ENCODE results near the gene BCL6. TPM values are rescaled to one million over a fixed set of nuclear protein-coding genes. Genes with fewer than 3 reads are reported as not detected.

BCL6 gene
- total and polyA plus RNA-seq, 2 of the 8 experiments (the other 6 are each of a cell fraction or from before 2014, with no cell fraction given): 5.7 to 10.4 TPM

GRCh38 chr3:187725224-187725623, 20.0 kb downstream of the BCL6 start (continued):
- TF ChIP-seq CREB1 (IDR thresholded peaks at IDR 0.05): no peak
- no peak for TF ChIP-seq CBX5 (IDR thresholded peaks at IDR 0.05; ENCODE audit: low read depth, low read length)
- no peak for TF ChIP-seq GABPA (IDR thresholded peaks at IDR 0.05; ENCODE audit: borderline replicate concordance, insufficient read depth, low read length)
- TF ChIP-seq RXRA (IDR thresholded peaks at IDR 0.05; ENCODE audit: insufficient read depth, low read depth, low read length): no peak
